IPS-20b (cell line): Measurements from ENCODE around the gene REXO1.
A peak's percentile ranks its signal among the peaks of the same experiment; 100 is the strongest.

Experiments used
- H3K27ac ChIP-seq: one replicate; pipeline ENCODE4 v1.5.1; 2013; ENCODE audit warnings: low read length
- H3K27me3 ChIP-seq: 2 replicates; pipeline ENCODE4 v1.6.1; 2013; ENCODE audit warnings: mild to moderate bottlenecking, low read length, inconsistent platforms; ENCODE audit not compliant: insufficient read depth
- H3K36me3 ChIP-seq: 2 replicates; pipeline ENCODE4 v1.6.1; 2013; ENCODE audit warnings: low read depth, mild to moderate bottlenecking, inconsistent platforms, low read length, moderate library complexity; ENCODE audit not compliant: insufficient read depth
- H3K4me1 ChIP-seq: 2 replicates; pipeline ENCODE4 v1.6.1; 2013; ENCODE audit warnings: mild to moderate bottlenecking, control low read depth, inconsistent platforms, low read length, moderate library complexity; ENCODE audit not compliant: insufficient read depth
- H3K4me3 ChIP-seq: 2 replicates; pipeline ENCODE4 v1.5.1; 2013; ENCODE audit warnings: mild to moderate bottlenecking, low read length, inconsistent platforms
- H3K9ac ChIP-seq: 2 replicates; pipeline ENCODE4 v1.6.1; 2013; ENCODE audit warnings: low read depth, mild to moderate bottlenecking, inconsistent platforms, low read length, moderate library complexity
- H3K9me3 ChIP-seq: 2 replicates; pipeline ENCODE4 v1.6.1; 2013; ENCODE audit warnings: mild to moderate bottlenecking, low read depth, low read length, inconsistent platforms; ENCODE audit not compliant: insufficient read depth

REXO1 gene

GRCh38 chr19:1874554-1875185 lies 26.4 kb upstream of the REXO1 start:
- Histone ChIP-seq H3K4me1 (peaks cover 9% of the 10 kb centered on the region; the same call in 1 of the 2 replicates), H3K27me3 (no peaks in the 10 kb centered on the region), H3K9me3 (no peaks in the 10 kb centered on the region), H3K36me3 (no peaks in the 10 kb centered on the region), H3K27ac (no peak overlapping the region), H3K4me3 (peak overlapping the region; percentile 88), H3K9ac (peak overlapping the region; percentile 87; the same call in 1 of the 2 replicates)

GRCh38 chr19:1873524-1874473 lies 25.5 kb upstream of the REXO1 start:
- Histone ChIP-seq H3K27ac (no peak overlapping the region), H3K9ac (peak overlapping the region; percentile 87; the same call in 1 of the 2 replicates), H3K4me3 (peak overlapping the region; percentile 88; the same call in 1 of the 2 replicates)

GRCh38 chr19:1872807-1873523 lies 24.7 kb upstream of the REXO1 start:
- no peak overlapping the region for H3K4me3 ChIP-seq
- H3K9ac ChIP-seq = no peak overlapping the region
- H3K4me1 ChIP-seq = peaks cover 9% of the 10 kb centered on the region; the same call in 1 of the 2 replicates
- no peaks in the 10 kb centered on the region for H3K9me3 ChIP-seq
- no peaks in the 10 kb centered on the region for H3K27me3 ChIP-seq
- H3K36me3 ChIP-seq = no peaks in the 10 kb centered on the region
- no peak overlapping the region for H3K27ac ChIP-seq

More at GRCh38 chr19:1873524-1874473, 25.5 kb upstream of the REXO1 start:
- Histone ChIP-seq H3K27me3 (no peaks in the 10 kb centered on the region), H3K4me1 (peaks cover 9% of the 10 kb centered on the region; the same call in 1 of the 2 replicates), H3K36me3 (no peaks in the 10 kb centered on the region), H3K9me3 (no peaks in the 10 kb centered on the region)

- no peak overlapping the region for H3K4me3 ChIP-seq
- no peak overlapping the region for H3K9ac ChIP-seq
- no peaks in the 10 kb centered on the region for H3K9me3 ChIP-seq
- no peak overlapping the region for H3K27ac ChIP-seq
- no peaks in the 10 kb centered on the region for H3K36me3 ChIP-seq
- H3K27me3 ChIP-seq = no peaks in the 10 kb centered on the region
- peaks cover 9% of the 10 kb centered on the region; the same call in 1 of the 2 replicates for H3K4me1 ChIP-seq
These were observed 23.3 kb upstream of the REXO1 start for GRCh38 chr19:1871630-1872029.

GRCh38 chr19:1871140-1871597 lies 22.9 kb upstream of the REXO1 start:
- no peak overlapping the region for H3K4me3 ChIP-seq
- no peaks in the 10 kb centered on the region for H3K27me3 ChIP-seq
- H3K9ac ChIP-seq = no peak overlapping the region
- H3K36me3 ChIP-seq = no peaks in the 10 kb centered on the region
- H3K9me3 ChIP-seq = no peaks in the 10 kb centered on the region
- peaks cover 9% of the 10 kb centered on the region; the same call in 1 of the 2 replicates for H3K4me1 ChIP-seq
- H3K27ac ChIP-seq = no peak overlapping the region

GRCh38 chr19:1868971-1869370 lies 20.7 kb upstream of the REXO1 start:
- Histone ChIP-seq H3K9me3 (no peaks in the 10 kb centered on the region), H3K27me3 (no peaks in the 10 kb centered on the region), H3K4me1 (peaks cover 7% of the 10 kb centered on the region; the same call in 1 of the 2 replicates), H3K27ac (no peak overlapping the region), H3K4me3 (no peak overlapping the region), H3K9ac (no peak overlapping the region), H3K36me3 (no peaks in the 10 kb centered on the region)

- H3K4me1 ChIP-seq = peaks cover 7% of the 10 kb centered on the region; the same call in 1 of the 2 replicates
- H3K36me3 ChIP-seq = no peaks in the 10 kb centered on the region
- no peak overlapping the region for H3K27ac ChIP-seq
- H3K4me3 ChIP-seq = no peak overlapping the region
- no peaks in the 10 kb centered on the region for H3K9me3 ChIP-seq
- H3K27me3 ChIP-seq = peaks cover 2% of the 10 kb centered on the region; the same call in 1 of the 2 replicates
- no peak overlapping the region for H3K9ac ChIP-seq
These were observed 19.1 kb upstream of the REXO1 start for GRCh38 chr19:1867349-1867724.

GRCh38 chr19:1866693-1867348 lies 18.5 kb upstream of the REXO1 start:
- no peak overlapping the region for H3K4me3 ChIP-seq
- peaks cover 7% of the 10 kb centered on the region for H3K27me3 ChIP-seq
- H3K4me1 ChIP-seq = peaks cover 7% of the 10 kb centered on the region; the same call in 1 of the 2 replicates
- H3K9ac ChIP-seq = no peak overlapping the region
- H3K9me3 ChIP-seq = no peaks in the 10 kb centered on the region
- H3K27ac ChIP-seq = no peak overlapping the region
- H3K36me3 ChIP-seq = no peaks in the 10 kb centered on the region

- Histone ChIP-seq H3K27me3 (peaks cover 22% of the 10 kb centered on the region), H3K4me1 (peaks cover 16% of the 10 kb centered on the region; the same call in 1 of the 2 replicates), H3K4me3 (peak overlapping the region; percentile 76), H3K9ac (peak overlapping the region; percentile 94), H3K9me3 (no peaks in the 10 kb centered on the region), H3K36me3 (no peaks in the 10 kb centered on the region), H3K27ac (peak overlapping the region; percentile 80)
These were observed 17.1 kb upstream of the REXO1 start for GRCh38 chr19:1865172-1866010.

- no peaks in the 10 kb centered on the region for H3K36me3 ChIP-seq
These were observed 16.3 kb upstream of the REXO1 start for GRCh38 chr19:1864480-1865171.

More at GRCh38 chr19:1864480-1865171, 16.3 kb upstream of the REXO1 start:
- H3K27ac ChIP-seq = peak overlapping the region; percentile 92
- peaks cover 25% of the 10 kb centered on the region for H3K27me3 ChIP-seq
- H3K4me1 ChIP-seq = peaks cover 17% of the 10 kb centered on the region; the same call in 1 of the 2 replicates
- peak overlapping the region; percentile 94 for H3K9ac ChIP-seq
- no peaks in the 10 kb centered on the region for H3K9me3 ChIP-seq
- H3K4me3 ChIP-seq = peak overlapping the region; percentile 76
